OCI-LY1 (cell line): Measurements from ENCODE around the gene SNTG2.

Experiments used
- CTCF ChIP-seq: fragments of 200-600 bp; sonication (generic), shearing (Covaris generic); IDR thresholded peaks from 2 replicates; pipeline ENCODE4 v1.5.1; 2017; ENCODE audit warnings: mild to moderate bottlenecking, antibody characterized with exemption, low read length, moderate library complexity, mixed read lengths
- EZH2 ChIP-seq: fragments of 200-600 bp; sonication (generic), shearing (Covaris generic); IDR thresholded peaks from 2 replicates; pipeline ENCODE4 v1.8.0; 2017; ENCODE audit warnings: borderline replicate concordance, mixed run types, mild to moderate bottlenecking, antibody characterized with exemption, low read length, moderate library complexity, mixed read lengths

- TF ChIP-seq CTCF: no peak
- TF ChIP-seq EZH2: no peak
These were observed 8.8 kb upstream of the SNTG2 start for GRCh38 chr2:941871-942270.
